Endothelial cell of umbilical vein (primary cell): ENCODE measurements around the gene MBD3. TPM values are rescaled to one million over a fixed set of nuclear protein-coding genes. Genes with fewer than 3 reads are reported as not detected.

Experiments used
- BruUV-seq: library from RNA; stranded (reverse); fragments of 400-500 nt; replicated peaks from 2 replicates; lab custom pipeline; 2021; lab: Mats Ljungman, UMichigan
- CTCF ChIA-PET: fragments of 300-600, 350-600 bp; sonication (Branson Sonifier 250); formaldehyde crosslinking; loops from one replicate; lab custom pipeline; 2021; ENCODE audit warnings: antibody characterized with exemption, inconsistent platforms; lab: Charles Lee
- POLR2A ChIA-PET: fragments of 300-600, 350-600 bp; sonication (Branson Sonifier 250); formaldehyde crosslinking; loops from one replicate; lab custom pipeline; 2021; ENCODE audit warnings: antibody characterized with exemption, inconsistent platforms; lab: Charles Lee
- DNase-seq: peaks from one replicate; pipeline ENCODE4 v3.0.0-alpha.2; 2011; ENCODE audit warnings: low read depth, low spot score
- FAIRE-seq: peaks from 2 replicates; lab custom pipeline; 2011; peaks lifted over from hg19 to GRCh38; lab: Jason Lieb, UNC
- H2AFZ ChIP-seq: 2 replicates; pipeline ENCODE4 v1.6.0; 2012; ENCODE audit warnings: low read depth, low read length, control low read depth, inconsistent platforms
- H3K27ac ChIP-seq: 2 replicates; pipeline ENCODE4 v1.5.1; 2011; ENCODE audit warnings: low read depth, mild to moderate bottlenecking, control low read depth, low read length, moderate library complexity; ENCODE audit not compliant: insufficient read depth
- H3K27me3 ChIP-seq, 2 experiments: 2 replicates each; pipeline versions ENCODE4 v1.6.0 to v1.6.1; 2011; ENCODE audit warnings: low read length in 2 of 2, mixed read lengths in 1 of 2; ENCODE audit not compliant: control insufficient read depth in 2 of 2, insufficient read depth in 2 of 2
- H3K36me3 ChIP-seq, 2 experiments: 2 replicates in 1 of 2; 3 replicates in 1 of 2; pipeline ENCODE4 v1.5.1; 2011; ENCODE audit warnings: low read length in 2 of 2, mild to moderate bottlenecking in 1 of 2, moderate library complexity in 1 of 2; ENCODE audit not compliant: control insufficient read depth in 2 of 2, insufficient read depth in 2 of 2; ENCODE audit errors: extremely low read depth in 1 of 2
- H3K4me1 ChIP-seq: 3 replicates; pipeline ENCODE4 v1.5.1; 2011; ENCODE audit warnings: mild to moderate bottlenecking, low read length; ENCODE audit not compliant: control insufficient read depth, insufficient read depth; ENCODE audit errors: extremely low read depth
- H3K4me2 ChIP-seq: 2 replicates; pipeline ENCODE4 v1.6.1; 2011; ENCODE audit warnings: low read length, control low read depth, mixed read lengths; ENCODE audit not compliant: insufficient read depth
- H3K4me3 ChIP-seq, 3 experiments: fragments of 200-600 bp in 1 of 3; sonication (generic), shearing (Covaris generic) in 1 of 3; replicated peaks in 1 of 3; 2 replicates each; pipeline ENCODE4 v1.5.1; 2011 to 2016; ENCODE audit warnings: control low read depth in 3 of 3, low read length in 3 of 3, mild to moderate bottlenecking in 2 of 3, inconsistent platforms in 1 of 3, low read depth in 1 of 3, moderate library complexity in 1 of 3; ENCODE audit not compliant: insufficient read depth in 1 of 3
- H3K79me2 ChIP-seq: 2 replicates; pipeline ENCODE4 v1.6.0; 2012; ENCODE audit warnings: low read length, inconsistent platforms; ENCODE audit not compliant: control insufficient read depth, insufficient read depth
- H3K9ac ChIP-seq: replicated peaks from 2 replicates; pipeline ENCODE3; 2011; ENCODE audit warnings: low read length, control low read depth; ENCODE audit not compliant: insufficient read depth; ENCODE audit errors: extremely low read depth
- H3K9me1 ChIP-seq: replicated peaks from 3 replicates; pipeline ENCODE4 v1.6.0; 2011; ENCODE audit warnings: mild to moderate bottlenecking, low read length; ENCODE audit not compliant: control insufficient read depth, insufficient read depth; ENCODE audit errors: extremely low read depth
- H3K9me3 ChIP-seq: replicated peaks from 2 replicates; pipeline ENCODE4 v1.5.1; 2012; ENCODE audit warnings: low read length, inconsistent platforms; ENCODE audit not compliant: control insufficient read depth, insufficient read depth
- H4K20me1 ChIP-seq: replicated peaks from 2 replicates; pipeline ENCODE3; 2011; ENCODE audit warnings: mild to moderate bottlenecking, low read length; ENCODE audit not compliant: control insufficient read depth, insufficient read depth; ENCODE audit errors: extremely low read depth
- EZH2 ChIP-seq: IDR thresholded peaks from 2 replicates; pipeline ENCODE4 v1.6.1; 2012; ENCODE audit warnings: borderline replicate concordance, low read depth, mild to moderate bottlenecking, moderate library complexity, low read length, inconsistent platforms; ENCODE audit not compliant: severe bottlenecking
- FOS ChIP-seq: IDR thresholded peaks from 2 replicates; pipeline ENCODE4 v1.6.1; 2011; ENCODE audit warnings: mild to moderate bottlenecking, low read length, moderate library complexity, borderline replicate concordance; ENCODE audit not compliant: insufficient read depth
- GATA2 ChIP-seq: IDR thresholded peaks from 2 replicates; pipeline ENCODE4 v1.7.0; 2011; ENCODE audit warnings: low read depth, mild to moderate bottlenecking, moderate library complexity, mixed read lengths, low read length; ENCODE audit not compliant: insufficient read length, insufficient read depth
- JUN ChIP-seq: IDR thresholded peaks from 2 replicates; pipeline ENCODE4 v1.6.1; 2011; ENCODE audit warnings: borderline replicate concordance, low read depth; ENCODE audit not compliant: insufficient read length, insufficient read depth
- MYC ChIP-seq: IDR thresholded peaks from one replicate; pipeline ENCODE4 v1.6.1; 2011; ENCODE audit warnings: mild to moderate bottlenecking, low read depth, low read length
- POLR2A ChIP-seq: IDR thresholded peaks from 2 replicates; pipeline ENCODE4 v1.6.1; 2012; ENCODE audit warnings: low read depth, mild to moderate bottlenecking, control low read depth, low read length
- POLR2AphosphoS5 ChIP-seq: IDR thresholded peaks from 2 replicates; pipeline ENCODE4 v1.6.1; 2012; ENCODE audit warnings: low read depth, mild to moderate bottlenecking, control low read depth, low read length, moderate library complexity; ENCODE audit not compliant: insufficient read depth
- dilution Hi-C: fragments of 300-500 bp; cut with MboI; formaldehyde crosslinking; loops from one replicate; pipeline ENCODE4 v1.15.0; 2019; ENCODE audit warnings: low sequenced_read_pairs; ENCODE audit not compliant: extremely low pct_ligation_motif_present
- intact Hi-C: fragments of 100-400 bp; cut with micrococcal nuclease; formaldehyde crosslinking; loops from one replicate; pipeline ENCODE4 v1.10.0; 2022
- polyA plus RNA-seq, 4 experiments: library from polyadenylated mRNA; depleted of rRNA in 3 of 4; stranded (reverse) in 3 of 4; unstranded in 1 of 4; fragments of >200 nt; gene quantifications; 2 replicates each; pipeline versions ENCODE4 v1.2.1 to v1.2.3, GENCODE V29; 2011 to 2012; ENCODE audit warnings: missing spikeins in 1 of 4
- total RNA-seq: library from RNA; stranded (reverse); gene quantifications from 2 replicates; pipeline ENCODE4 v1.2.3, GENCODE V29; 2021
- TF ChIP-seq, protein P1 (sequence below), 2 donors: IDR thresholded peaks; 1 replicate in 1 of 2; 2 replicates in 1 of 2; pipeline ENCODE4 v1.5.1; 2011; ENCODE audit warnings: low read length in 2 of 2, mild to moderate bottlenecking in 2 of 2, moderate library complexity in 2 of 2, control low read depth in 1 of 2, inconsistent platforms in 1 of 2, low read depth in 1 of 2; ENCODE audit not compliant: insufficient read depth in 1 of 2; ENCODE audit errors: extremely low read depth in 1 of 2
- TF ChIP-seq, protein P2 (sequence below): IDR thresholded peaks from 2 replicates; pipeline ENCODE4 v1.6.1; 2011; ENCODE audit not compliant: insufficient read depth, insufficient read length

The MBD3 gene
- total and polyA plus RNA-seq, 2 donors (not counting 3 experiments of a cell fraction or from before 2014, with no cell fraction given) = 96.8 to 120 TPM

DNA sequence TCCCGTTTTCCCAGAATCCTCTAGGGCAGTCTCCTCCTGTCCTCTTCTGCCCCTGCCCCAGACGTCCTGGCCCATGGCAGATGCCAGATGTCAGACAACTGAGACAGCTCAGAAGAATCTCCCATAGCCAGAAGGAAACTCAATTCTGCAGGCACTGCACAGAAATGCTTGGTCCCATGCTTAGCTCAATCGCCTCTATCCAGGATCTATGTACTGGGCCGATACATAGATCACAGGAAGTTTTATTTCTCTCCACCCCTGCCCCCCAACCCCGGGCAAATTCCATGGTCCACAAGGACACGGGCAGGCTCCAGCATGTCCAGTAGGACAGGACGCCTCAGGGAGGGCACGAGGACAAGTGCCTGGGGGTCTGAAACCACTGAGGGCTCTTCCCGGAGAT is 4.8 kb downstream of the MBD3 start:
- Histone ChIP-seq H3K9me1 (no peaks in the 10 kb centered on the region), H3K4me2 (no peak overlapping the region), H3K4me3 (no peak overlapping the region), H3K79me2 (peaks cover 62% of the 10 kb centered on the region), H3K9me3 (no peaks in the 10 kb centered on the region), H3K9ac (no peak overlapping the region), H4K20me1 (no peaks in the 10 kb centered on the region), H3K4me1 (peaks cover 12% of the 10 kb centered on the region), H2AFZ (no peak overlapping the region), H3K27me3 (no peaks in the 10 kb centered on the region), H3K36me3 (peaks cover 2 to 11% of the 10 kb centered on the region in 2 experiments), H3K27ac (no peak overlapping the region)
- intact Hi-C loops = no loop called here
- BruUV-seq = no TSS peak
- dilution Hi-C loops = no loop called here
- TF ChIP-seq JUN (no peak), FOS (no peak), POLR2AphosphoS5 (no peak), MYC (no peak), EZH2 (no peak)
- TF ChIP-seq, protein P1, sequence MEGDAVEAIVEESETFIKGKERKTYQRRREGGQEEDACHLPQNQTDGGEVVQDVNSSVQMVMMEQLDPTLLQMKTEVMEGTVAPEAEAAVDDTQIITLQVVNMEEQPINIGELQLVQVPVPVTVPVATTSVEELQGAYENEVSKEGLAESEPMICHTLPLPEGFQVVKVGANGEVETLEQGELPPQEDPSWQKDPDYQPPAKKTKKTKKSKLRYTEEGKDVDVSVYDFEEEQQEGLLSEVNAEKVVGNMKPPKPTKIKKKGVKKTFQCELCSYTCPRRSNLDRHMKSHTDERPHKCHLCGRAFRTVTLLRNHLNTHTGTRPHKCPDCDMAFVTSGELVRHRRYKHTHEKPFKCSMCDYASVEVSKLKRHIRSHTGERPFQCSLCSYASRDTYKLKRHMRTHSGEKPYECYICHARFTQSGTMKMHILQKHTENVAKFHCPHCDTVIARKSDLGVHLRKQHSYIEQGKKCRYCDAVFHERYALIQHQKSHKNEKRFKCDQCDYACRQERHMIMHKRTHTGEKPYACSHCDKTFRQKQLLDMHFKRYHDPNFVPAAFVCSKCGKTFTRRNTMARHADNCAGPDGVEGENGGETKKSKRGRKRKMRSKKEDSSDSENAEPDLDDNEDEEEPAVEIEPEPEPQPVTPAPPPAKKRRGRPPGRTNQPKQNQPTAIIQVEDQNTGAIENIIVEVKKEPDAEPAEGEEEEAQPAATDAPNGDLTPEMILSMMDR (IDR thresholded peaks at IDR 0.05; ENCODE audit: extremely low read depth in 1 of 2, insufficient read depth in 1 of 2, low read depth in 1 of 2, low read length in 2 of 2) = no peak
- ChIA-PET POLR2A (interaction anchor here (0.7 kb wide), 1 partner anchor 319 kb away, joined by 3 read pairs; the partner anchor contains the start of gene CIRBP), CTCF (interaction anchor here (0.7 to 4.0 kb wide), 4 partner anchors 9 to 321 kb away, joined by 3 to 26 read pairs (median 3); no protein-coding TSS in a partner anchor)
- DNase-seq (no peak), FAIRE-seq (no peak)

DNA sequence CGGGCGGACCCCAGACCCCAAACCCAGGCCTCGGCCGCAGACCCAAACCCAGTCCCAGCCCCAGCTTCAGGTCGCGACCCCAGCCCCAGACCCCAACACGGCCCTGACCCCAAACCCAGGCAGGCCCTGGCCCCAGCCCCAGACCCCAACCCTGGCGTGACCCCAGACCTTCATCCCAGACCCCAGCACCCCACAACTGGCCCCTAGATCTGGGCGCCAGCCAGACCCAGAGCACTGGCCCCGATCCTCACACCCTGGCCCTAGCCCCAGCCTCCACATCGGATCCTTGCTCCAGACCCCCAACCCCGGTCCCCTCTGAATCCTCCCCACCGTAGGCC is 7.5 kb downstream of the MBD3 start:
- H3K36me3 ChIP-seq = peaks cover 4 to 28% of the 10 kb centered on the region in 2 experiments
- H3K4me3 ChIP-seq = no peak overlapping the region
- no peaks in the 10 kb centered on the region for H3K9me3 ChIP-seq
- no TSS peak for BruUV-seq
- FAIRE-seq (no peak), DNase-seq (no peak)
- ChIA-PET CTCF (no interaction called here), POLR2A (no interaction called here)
- H2AFZ ChIP-seq = no peak overlapping the region
- TF ChIP-seq, protein P2, sequence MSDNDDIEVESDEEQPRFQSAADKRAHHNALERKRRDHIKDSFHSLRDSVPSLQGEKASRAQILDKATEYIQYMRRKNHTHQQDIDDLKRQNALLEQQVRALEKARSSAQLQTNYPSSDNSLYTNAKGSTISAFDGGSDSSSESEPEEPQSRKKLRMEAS = no peak
- TF ChIP-seq FOS = no peak
- no peak for TF ChIP-seq GATA2
- no peak for TF ChIP-seq EZH2
- TF ChIP-seq JUN = no peak
- TF ChIP-seq, protein P1 (IDR thresholded peaks at IDR 0.05; ENCODE audit: extremely low read depth in 1 of 2, insufficient read depth in 1 of 2, low read depth in 1 of 2, low read length in 2 of 2) = no peak
- no peak for TF ChIP-seq POLR2A
- TF ChIP-seq MYC = no peak
- TF ChIP-seq POLR2AphosphoS5 = no peak
- H3K79me2 ChIP-seq = peaks cover 42% of the 10 kb centered on the region
- no peak overlapping the region for H3K27ac ChIP-seq
- no peaks in the 10 kb centered on the region for H4K20me1 ChIP-seq
- H3K4me1 ChIP-seq = peaks cover under 1% of the 10 kb centered on the region
- dilution Hi-C loops = no loop called here
- no peak overlapping the region for H3K9ac ChIP-seq
- intact Hi-C loops = no loop called here
- H3K9me1 ChIP-seq = no peaks in the 10 kb centered on the region
- H3K27me3 ChIP-seq = no peaks in the 10 kb centered on the region
- no peak overlapping the region for H3K4me2 ChIP-seq
